Stomach (tissue), 9 donors: ENCODE results near the gene RSPO3. TPM values are rescaled to one million over a fixed set of nuclear protein-coding genes. Genes with fewer than 3 reads are reported as not detected.
"Not testable (repeated sequence)": the region's sequence is repeated elsewhere in the genome, so short reads cannot be mapped to it uniquely, and the experiment has no call there.

Experiments used
- DNase-seq, 2 donors: peaks; one replicate each; pipeline versions ENCODE4 v3.0.0 to v3.0.0-alpha.2; 2013 to 2019
- H3K27ac ChIP-seq, 5 donors: fragments of 200-600 bp in 4 of 5; sonication (generic) in 4 of 5; one replicate each; pipeline ENCODE4 v1.5.1; 2013 to 2019; ENCODE audit warnings: mild to moderate bottlenecking in 1 of 5, moderate library complexity in 1 of 5
- H3K27me3 ChIP-seq, 3 donors: fragments of 200-600 bp; sonication (generic); one replicate each; pipeline ENCODE4 v1.5.1; 2017 to 2019; ENCODE audit warnings: mixed run types in 1 of 3
- H3K36me3 ChIP-seq, 4 donors: fragments of 200-600 bp; sonication (generic); 1 replicate in 3 of 4; 2 replicates in 1 of 4; pipeline ENCODE4 v1.5.1; 2016 to 2019
- H3K4me1 ChIP-seq, 4 donors: fragments of 200-600 bp; sonication (generic); one replicate each; pipeline ENCODE4 v1.5.1; 2016 to 2019
- H3K4me3 ChIP-seq, 4 donors: fragments of 200-600 bp; sonication (generic) in 3 of 4; one replicate each; pipeline ENCODE4 v1.5.1; 2016 to 2019; ENCODE audit warnings: mild to moderate bottlenecking in 1 of 4
- H3K9me3 ChIP-seq, 4 donors: fragments of 200-600 bp; sonication (generic); one replicate each; pipeline ENCODE4 v1.5.1; 2016 to 2019
- CTCF ChIP-seq, 7 experiments: fragments of 450-650 bp in 4 of 7; fragments of 200-600 bp in 3 of 7; sonication (generic) in 3 of 7; IDR thresholded peaks; one replicate each; pipeline ENCODE4 v1.5.1; 2016 to 2019; ENCODE audit warnings: antibody characterized with exemption in 7 of 7, control low read depth in 2 of 7, mild to moderate bottlenecking in 1 of 7
- EP300 ChIP-seq: sonication (generic); formaldehyde crosslinking; IDR thresholded peaks from one replicate; pipeline ENCODE4 v1.6.1; 2017; ENCODE audit warnings: antibody characterized with exemption
- POLR2A ChIP-seq, 4 donors: fragments of 450-650 bp; IDR thresholded peaks; one replicate each; pipeline ENCODE4 v1.6.1; 2016; ENCODE audit warnings: antibody characterized with exemption in 4 of 4, control low read depth in 2 of 4, mild to moderate bottlenecking in 1 of 4, moderate library complexity in 1 of 4
- POLR2AphosphoS5 ChIP-seq, 3 donors: sonication (generic); formaldehyde crosslinking; IDR thresholded peaks; one replicate each; pipeline ENCODE4 v1.6.1; 2016; ENCODE audit warnings: antibody characterized with exemption in 3 of 3
- WGBS, 5 donors: extraction: QIAGEN DNeasy Blood & Tissue Kit in 3 of 5; methylation state at CpG; one replicate each; pipeline versions ENCODE4 v1.1.5 to v1.1.7; 2013 to 2018; 5-methylcytosine and 5-hydroxymethylcytosine counted together
- intact Hi-C: fragments of 100-400 bp; cut with DNase I; formaldehyde crosslinking; loops from one replicate; pipeline ENCODE4 v1.15.1; 2023; ENCODE audit warnings: low total_unique reads
- polyA plus RNA-seq, 3 donors: library from polyadenylated mRNA; stranded (reverse); fragments of 200-250 nt; gene quantifications; one replicate each; pipeline ENCODE4 v1.2.3, GENCODE V29; 2013
- total RNA-seq, 5 donors: library from RNA; depleted of rRNA; stranded (reverse); fragments of >200 nt; gene quantifications; one replicate each; pipeline versions ENCODE4 v1.1.0 to v1.2.3, GENCODE V29; 2014 to 2016
- donor health status: healthy with polysubstance abuse.
- donor health status: Bipolar disorder and iron deficiency.
- donor health status: healthy.

The RSPO3 gene
- total and polyA plus RNA-seq, 8 donors = 2.0 to 59.5 (median 7.6) TPM

GRCh38 chr6:127090051-127090450 is 28.4 kb upstream of the RSPO3 start:
- Histone ChIP-seq H3K4me3 (no peak overlapping the region), H3K27ac (no peak overlapping the region), H3K4me1 (no peaks in the 10 kb centered on the region), H3K36me3 (no peaks in the 10 kb centered on the region), H3K27me3 (no peaks in the 10 kb centered on the region), H3K9me3 (no peaks in the 10 kb centered on the region)
- WGBS, 5 donors = 7 to 29% (median 27%) methylated on average over 1 of the region's 1 CpG
- intact Hi-C loops = no loop called here
- no peak for DNase-seq
- no peak for TF ChIP-seq EP300
- no peak for TF ChIP-seq CTCF (IDR thresholded peaks at IDR 0.05)
- no peak for TF ChIP-seq POLR2A (IDR thresholded peaks at IDR 0.05)
- no peak for TF ChIP-seq POLR2AphosphoS5 (IDR thresholded peaks at IDR 0.05)

- H3K9me3 ChIP-seq = no peaks in the 10 kb centered on the region
- TF ChIP-seq EP300 (no peak), CTCF (IDR thresholded peaks at IDR 0.05) (no peak), POLR2A (IDR thresholded peaks at IDR 0.05) (no peak), POLR2AphosphoS5 (IDR thresholded peaks at IDR 0.05) (no peak)
- WGBS, 5 donors = 77 to 93% (median 86%) methylated on average over 3 of the region's 3 CpGs
- H3K27ac ChIP-seq = no peak overlapping the region
- H3K4me1 ChIP-seq = no peaks in the 10 kb centered on the region
- intact Hi-C loops = no loop called here
- no peak overlapping the region for H3K4me3 ChIP-seq
- no peaks in the 10 kb centered on the region for H3K27me3 ChIP-seq
- no peaks in the 10 kb centered on the region for H3K36me3 ChIP-seq
- DNase-seq = no peak
These were observed 26.0 kb upstream of the RSPO3 start for GRCh38 chr6:127092466-127092865.

- WGBS, 5 donors = 85 to 96% (median 88%) methylated on average over 1 of the region's 1 CpG
- Histone ChIP-seq H3K36me3 (no peaks in the 10 kb centered on the region), H3K9me3 (no peaks in the 10 kb centered on the region), H3K27me3 (no peaks in the 10 kb centered on the region), H3K27ac (no peak overlapping the region), H3K4me3 (no peak overlapping the region), H3K4me1 (no peaks in the 10 kb centered on the region)
- no peak for DNase-seq
- intact Hi-C loops = no loop called here
- TF ChIP-seq POLR2AphosphoS5 (IDR thresholded peaks at IDR 0.05) = no peak
- no peak for TF ChIP-seq CTCF (IDR thresholded peaks at IDR 0.05)
- no peak for TF ChIP-seq POLR2A (IDR thresholded peaks at IDR 0.05)
- no peak for TF ChIP-seq EP300
These were observed 23.7 kb upstream of the RSPO3 start for GRCh38 chr6:127094791-127095190.

- intact Hi-C loops = no loop called here
- Histone ChIP-seq H3K27ac (no peak overlapping the region), H3K27me3 (no peaks in the 10 kb centered on the region), H3K9me3 (no peaks in the 10 kb centered on the region), H3K4me3 (no peak overlapping the region), H3K4me1 (peaks cover 0 to 5% (median 0%) of the 10 kb centered on the region in 4 donors), H3K36me3 (no peaks in the 10 kb centered on the region)
- no peak for TF ChIP-seq EP300
- TF ChIP-seq POLR2AphosphoS5 (IDR thresholded peaks at IDR 0.05) = no peak
- TF ChIP-seq POLR2A (IDR thresholded peaks at IDR 0.05) = no peak
- WGBS, 5 donors = 69 to 85% (median 75%) methylated on average over 5 of the region's 5 CpGs
- no peak for DNase-seq
These were observed 22.3 kb upstream of the RSPO3 start for GRCh38 chr6:127096167-127096566.

- H3K4me1 ChIP-seq, H3K36me3 ChIP-seq, H3K9me3 ChIP-seq, DNase-seq, H3K4me3 ChIP-seq, H3K27ac ChIP-seq, H3K27me3 ChIP-seq, intact Hi-C loops: not testable (repeated sequence)
- 76 to 90% (median 82%) methylated on average over 5 of the region's 5 CpGs for WGBS, 5 donors
These were observed 21.0 kb upstream of the RSPO3 start for GRCh38 chr6:127097442-127097841.
